ENCODE results near the gene C19orf85. TPM values are rescaled to one million over a fixed set of nuclear protein-coding genes. Genes with fewer than 3 reads are reported as not detected.

Gene C19orf85
- total and polyA plus RNA-seq, 2 experiments from 2014 or later: 1.7 to 3.4 TPM

GRCh38 chr19:55479045-55479444, 14.5 kb upstream of the C19orf85 start (continued):
- TF ChIP-seq REST (IDR thresholded peaks at IDR 0.05; ENCODE audit: unreplicated experiment) (no peak), STAT1 (IDR thresholded peaks at IDR 0.05; ENCODE audit: unreplicated experiment) (no peak), POLR2AphosphoS5 (IDR thresholded peaks at IDR 0.05; ENCODE audit: low read depth) (no peak), ZNF331 (CRISPR knock-in tag; IDR thresholded peaks at IDR 0.05; ENCODE audit: low read depth) (no peak), JUNB (IDR thresholded peaks at IDR 0.05; ENCODE audit: unreplicated experiment) (no peak), ZNF462 (CRISPR knock-in tag; IDR thresholded peaks at IDR 0.05) (no peak)

GRCh38 chr19:55478364-55478763, 13.8 kb upstream of the C19orf85 start:
- Mint-ChIP-seq H3K9me3 (peaks cover 3% of the 10 kb centered on the region; the same call in 2 of the 3 replicates), H3K4me3 (peak overlapping the region; percentile 40), H3K27ac (no peak overlapping the region), H3K36me3 (ENCODE audit: low read depth) (peaks cover 9% of the 10 kb centered on the region; the same call in 2 of the 3 replicates), H3K27me3 (ENCODE audit: insufficient read depth, low read depth, poor library complexity) (peaks cover 23% of the 10 kb centered on the region), H3K4me1 (peaks cover 37% of the 10 kb centered on the region)
- no peak for TF ChIP-seq ZNF462 (CRISPR knock-in tag; IDR thresholded peaks at IDR 0.05)
- Histone ChIP-seq H3K36me3 (ENCODE audit: insufficient read depth) (no peaks in the 10 kb centered on the region), H3K27me3 (ENCODE audit: insufficient read depth) (no peaks in the 10 kb centered on the region), H4K20me1 (replicated peaks; ENCODE audit: insufficient read depth) (no peaks in the 10 kb centered on the region), H3K4me3 (no peak overlapping the region), H2AFZ (no peak overlapping the region), H3F3A (replicated peaks; ENCODE audit: low read depth) (peaks cover 17% of the 10 kb centered on the region; the same call in 1 of the 2 replicates), H3K79me2 (replicated peaks; ENCODE audit: insufficient read depth) (peaks cover 9% of the 10 kb centered on the region), H3K4me1 (ENCODE audit: insufficient read depth) (peaks cover 7% of the 10 kb centered on the region; the same call in 1 of the 2 replicates), H3K27ac (ENCODE audit: low read depth) (no peak overlapping the region), H3K4me2 (no peak overlapping the region), H3K9me2 (ENCODE audit: insufficient read depth) (no peaks in the 10 kb centered on the region)
- DNase-seq (ENCODE audit: low spot score) (no peak), ATAC-seq (no peak)
